GM12878 (cell line): ENCODE data around the gene SPTLC3. TPM values are rescaled to one million over a fixed set of nuclear protein-coding genes. Genes with fewer than 3 reads are reported as not detected.

Experiments used
- ATAC-seq: fragments of 200-7000 bp; cut with Tn5 transposase; 3 replicates; pipeline ENCODE4 v1.9.1; 2020; ENCODE audit warnings: mild to moderate bottlenecking, moderate library complexity
- BruUV-seq: library from RNA; stranded (reverse); fragments of 400-500 nt; replicated peaks from 2 replicates; lab custom pipeline; 2021; lab: Mats Ljungman, UMichigan
- CTCF ChIA-PET: fragments of 300-600 bp; sonication (Branson Sonifier 250); formaldehyde crosslinking; extraction: SDS; loops from one replicate; lab custom pipeline; 2021; ENCODE audit warnings: inconsistent platforms; lab: Yijun Ruan, JAX
- POLR2A ChIA-PET: fragments of 350-600 bp; formaldehyde crosslinking; extraction: SDS; loops from one replicate; lab custom pipeline; 2021; ENCODE audit warnings: inconsistent platforms; lab: Charles Lee
- RAD21 ChIA-PET: fragments of 300-600 bp; sonication (Branson Sonifier 250); formaldehyde crosslinking; loops from one replicate; lab custom pipeline; 2023; ENCODE audit warnings: antibody characterized with exemption; ENCODE audit not compliant: unreplicated experiment; lab: Charles Lee
- SMC1A ChIA-PET: fragments of 300-600 bp; sonication (Branson Sonifier 250); formaldehyde crosslinking; loops from one replicate; lab custom pipeline; 2023; ENCODE audit not compliant: unreplicated experiment, uncharacterized antibody; lab: Charles Lee
- DNase-seq: peaks from one replicate; pipeline ENCODE4 v3.0.0-alpha.2; 2011; ENCODE audit warnings: low read depth, low spot score
- FAIRE-seq: peaks from 3 replicates; lab custom pipeline; 2011; peaks lifted over from hg19 to GRCh38; lab: Jason Lieb, UNC
- H2AFZ ChIP-seq: 2 replicates; pipeline ENCODE4 v1.6.0; 2011; ENCODE audit warnings: low read depth, low read length, control low read depth; ENCODE audit not compliant: control insufficient read depth
- H3K27ac ChIP-seq: 2 replicates; pipeline ENCODE4 v1.5.1; 2011; ENCODE audit warnings: control low read depth; ENCODE audit not compliant: control insufficient read depth, insufficient read depth
- H3K27me3 ChIP-seq, 2 experiments: replicated peaks in 1 of 2; 2 replicates each; pipeline versions ENCODE4 v1.6.0 to v1.6.1; 2011; ENCODE audit warnings: low read length in 1 of 2; ENCODE audit not compliant: control insufficient read depth in 2 of 2, insufficient read depth in 2 of 2
- H3K36me3 ChIP-seq, 2 experiments: 2 replicates each; pipeline ENCODE4 v1.5.1; 2011; ENCODE audit warnings: low read length in 1 of 2; ENCODE audit not compliant: control insufficient read depth in 2 of 2, insufficient read depth in 2 of 2
- H3K4me1 ChIP-seq: 2 replicates; pipeline ENCODE4 v1.6.1; 2011; ENCODE audit warnings: mild to moderate bottlenecking, low read length, moderate library complexity, mixed read lengths; ENCODE audit not compliant: control insufficient read depth, insufficient read depth
- H3K4me2 ChIP-seq: 2 replicates; pipeline ENCODE4 v1.6.0; 2011; ENCODE audit warnings: control low read depth; ENCODE audit not compliant: control insufficient read depth, insufficient read depth
- H3K4me3 ChIP-seq: fragments of 200-600 bp; sonication (generic); 2 replicates; pipeline ENCODE4 v1.5.1; 2016
- H3K79me2 ChIP-seq: 2 replicates; pipeline ENCODE4 v1.6.0; 2011; ENCODE audit warnings: low read length; ENCODE audit not compliant: control insufficient read depth, insufficient read depth
- H3K9ac ChIP-seq: 2 replicates; pipeline ENCODE4 v1.8.0; 2011; ENCODE audit warnings: low read length, control low read depth, mixed read lengths; ENCODE audit not compliant: control insufficient read depth, insufficient read depth
- H3K9me3 ChIP-seq: replicated peaks from 3 replicates; pipeline ENCODE4 v1.5.1; 2011; ENCODE audit warnings: mild to moderate bottlenecking, low read length; ENCODE audit not compliant: control insufficient read depth, insufficient read depth
- H4K20me1 ChIP-seq: 2 replicates; pipeline ENCODE4 v1.6.0; 2011; ENCODE audit not compliant: control insufficient read depth, insufficient read depth
- BACH1 ChIP-seq: fragments of 450-650 bp; IDR thresholded peaks from 2 replicates; pipeline ENCODE4 v1.6.1; 2017; ENCODE audit warnings: mild to moderate bottlenecking, borderline replicate concordance
- EGR1 ChIP-seq, 2 experiments: IDR thresholded peaks; 1 replicate in 1 of 2; 2 replicates in 1 of 2; pipeline ENCODE4 v1.6.1; 2011 to 2012; ENCODE audit warnings: low read depth in 2 of 2, low read length in 2 of 2, borderline replicate concordance in 1 of 2, mild to moderate bottlenecking in 1 of 2, moderate library complexity in 1 of 2
- ESRRA ChIP-seq: IDR thresholded peaks from 2 replicates; pipeline ENCODE4 v1.6.1; 2012; ENCODE audit warnings: mild to moderate bottlenecking, low read length, improper control_type of control experiment
- GABPA ChIP-seq: IDR thresholded peaks from 2 replicates; pipeline ENCODE4 v1.6.1; 2014; ENCODE audit warnings: antibody characterized with exemption, low read depth, mild to moderate bottlenecking, inconsistent platforms
- MXI1 ChIP-seq: fragments of 150-350 bp; IDR thresholded peaks from 2 replicates; pipeline ENCODE4 v1.6.1; 2011; ENCODE audit warnings: low read depth, mild to moderate bottlenecking, inconsistent platforms, low read length, improper control_type of control experiment
- PRDM15 ChIP-seq: fragments of 450-650 bp; formaldehyde crosslinking; IDR thresholded peaks from 2 replicates; pipeline ENCODE4 v1.4.0; 2020; ENCODE audit warnings: mild to moderate bottlenecking, moderate library complexity
- RCOR1 ChIP-seq: conservative IDR thresholded peaks from 2 replicates; pipeline ENCODE4 v1.6.1; 2012; ENCODE audit warnings: low read depth, low read length, improper control_type of control experiment
- ZSCAN29 ChIP-seq: fragments of 450-650 bp; IDR thresholded peaks from 2 replicates; pipeline ENCODE4 v1.6.1; 2017; ENCODE audit warnings: mild to moderate bottlenecking, moderate library complexity
- WGBS: methylation state at CpG from one replicate; pipeline ENCODE4 v1.1.6; 2016; ENCODE audit warnings: low lambda C conversion rate; ENCODE audit not compliant: insufficient replicate concordance, insufficient coverage; ENCODE audit errors: missing lambda C conversion rate; 5-methylcytosine and 5-hydroxymethylcytosine counted together
- in situ Hi-C: fragments of 300-500 bp; cut with MboI; formaldehyde crosslinking; loops from 9 replicates; pipeline ENCODE4 v1.14.3; 2018; ENCODE audit warnings: mixed read lengths
- intact Hi-C: fragments of 100-400 bp; cut with micrococcal nuclease; formaldehyde crosslinking; loops from one replicate; pipeline ENCODE4 v1.14.2; 2022; ENCODE audit not compliant: unreplicated experiment
- polyA plus RNA-seq, 11 experiments: library from polyadenylated mRNA; depleted of rRNA in 4 of 11; unstranded in 6 of 11; stranded (reverse) in 5 of 11; fragments of >200 nt; fragmentation: Nextera tagmentation in 4 of 11; fragmentation: Illumina TruSeq in 1 of 11; extraction: Ambion mirVana in 4 of 11; extraction: Trizol in 1 of 11; gene quantifications; 1 replicate in 1 of 11; 2 replicates in 10 of 11; pipeline versions ENCODE4 v1.2.1 to v1.2.3, GENCODE V29; 2011 to 2016; ENCODE audit warnings: inconsistent platforms in 2 of 11, missing spikeins in 2 of 11, low read depth in 1 of 11
- total RNA-seq, 4 experiments: library from RNA; depleted of rRNA in 3 of 4; stranded (reverse); fragments of >200 nt in 3 of 4; fragmentation: Illumina TruSeq in 1 of 4; extraction: Trizol in 1 of 4; gene quantifications; 2 replicates each; pipeline versions ENCODE4 v1.2.1 to v1.2.3, GENCODE V29; 2013 to 2021
- TF ChIP-seq, protein P1 (sequence below): fragments of 450-650 bp; IDR thresholded peaks from 2 replicates; pipeline ENCODE4 v1.6.1; 2018; ENCODE audit warnings: mild to moderate bottlenecking, low read depth, moderate library complexity; ENCODE audit not compliant: partially characterized antibody

SPTLC3 gene
- total and polyA plus RNA-seq, 10 of the 15 experiments (the other 5 are each of a cell fraction or from before 2014, with no cell fraction given): 0.04 to 0.29 (median 0.06) TPM; not detected in 7

GRCh38 chr20:13148402-13148801 is 139.6 kb downstream of the SPTLC3 start (continued):
- TF ChIP-seq, protein P1, sequence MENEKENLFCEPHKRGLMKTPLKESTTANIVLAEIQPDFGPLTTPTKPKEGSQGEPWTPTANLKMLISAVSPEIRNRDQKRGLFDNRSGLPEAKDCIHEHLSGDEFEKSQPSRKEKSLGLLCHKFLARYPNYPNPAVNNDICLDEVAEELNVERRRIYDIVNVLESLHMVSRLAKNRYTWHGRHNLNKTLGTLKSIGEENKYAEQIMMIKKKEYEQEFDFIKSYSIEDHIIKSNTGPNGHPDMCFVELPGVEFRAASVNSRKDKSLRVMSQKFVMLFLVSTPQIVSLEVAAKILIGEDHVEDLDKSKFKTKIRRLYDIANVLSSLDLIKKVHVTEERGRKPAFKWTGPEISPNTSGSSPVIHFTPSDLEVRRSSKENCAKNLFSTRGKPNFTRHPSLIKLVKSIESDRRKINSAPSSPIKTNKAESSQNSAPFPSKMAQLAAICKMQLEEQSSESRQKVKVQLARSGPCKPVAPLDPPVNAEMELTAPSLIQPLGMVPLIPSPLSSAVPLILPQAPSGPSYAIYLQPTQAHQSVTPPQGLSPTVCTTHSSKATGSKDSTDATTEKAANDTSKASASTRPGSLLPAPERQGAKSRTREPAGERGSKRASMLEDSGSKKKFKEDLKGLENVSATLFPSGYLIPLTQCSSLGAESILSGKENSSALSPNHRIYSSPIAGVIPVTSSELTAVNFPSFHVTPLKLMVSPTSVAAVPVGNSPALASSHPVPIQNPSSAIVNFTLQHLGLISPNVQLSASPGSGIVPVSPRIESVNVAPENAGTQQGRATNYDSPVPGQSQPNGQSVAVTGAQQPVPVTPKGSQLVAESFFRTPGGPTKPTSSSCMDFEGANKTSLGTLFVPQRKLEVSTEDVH: no peak

- FAIRE-seq: no peak
- in situ Hi-C loops (no loop called here), intact Hi-C loops (no loop called here)
- no peaks in the 10 kb centered on the region for H3K9me3 ChIP-seq
- no peak overlapping the region for H3K9ac ChIP-seq
- no peak overlapping the region for H3K27ac ChIP-seq
- H3K4me1 ChIP-seq: no peaks in the 10 kb centered on the region
- no peak for TF ChIP-seq RCOR1
- no peak for TF ChIP-seq ZSCAN29
- no peak for TF ChIP-seq EGR1 (IDR thresholded peaks at IDR 0.05; ENCODE audit: borderline replicate concordance in 1 of 2, low read depth in 2 of 2, low read length in 2 of 2)
- TF ChIP-seq GABPA: no peak
- no peak for TF ChIP-seq MXI1
- TF ChIP-seq PRDM15 (CRISPR knock-in tag): no peak
- TF ChIP-seq ESRRA: no peak
- TF ChIP-seq BACH1: no peak
- no peak overlapping the region for H3K4me3 ChIP-seq
- no peaks in the 10 kb centered on the region for H4K20me1 ChIP-seq
- ChIA-PET CTCF (interaction anchor here (1.3 to 1.9 kb wide), 3 partner anchors 24 to 398 kb away, joined by 3 to 6 read pairs (median 3); no protein-coding TSS in a partner anchor), RAD21 (no interaction called here), POLR2A (no interaction called here), SMC1A (interaction anchor here (1.0 to 2.5 kb wide), 3 partner anchors 9 to 398 kb away, joined by 3 to 7 read pairs (median 3); no protein-coding TSS in a partner anchor)
- ATAC-seq: no peak
- no peak overlapping the region for H3K4me2 ChIP-seq
- BruUV-seq: no TSS peak
- DNase-seq: no peak
- H3K79me2 ChIP-seq: no peaks in the 10 kb centered on the region
- H2AFZ ChIP-seq: no peak overlapping the region
- no peaks in the 10 kb centered on the region for H3K27me3 ChIP-seq
- WGBS: 56% methylated on average over 2 of the region's 2 CpGs
- H3K36me3 ChIP-seq: no peaks in the 10 kb centered on the region
Measured at GRCh38 chr20:13148961-13149360, 140.2 kb downstream of the SPTLC3 start.
